Lower lobe of right lung (tissue), 2 donors: Measurements from ENCODE around the gene RETREG3. TPM values are rescaled to one million over a fixed set of nuclear protein-coding genes. Genes with fewer than 3 reads are reported as not detected.
A peak's percentile ranks its signal among the peaks of the same experiment; 100 is the strongest.

Experiments used
- ATAC-seq, 2 donors: fragments of 200-7000 bp; cut with Tn5 transposase; one replicate each; pipeline ENCODE4 v1.9.1; 2020 to 2022; ENCODE audit warnings: mild to moderate bottlenecking in 2 of 2, moderate library complexity in 2 of 2
- DNase-seq: peaks from one replicate; pipeline ENCODE4 v3.0.0-alpha.2; 2020
- H3K27ac ChIP-seq: fragments of 200-600 bp; one replicate; pipeline ENCODE4 v1.8.0; 2022
- H3K27me3 ChIP-seq: fragments of 200-600 bp; one replicate; pipeline ENCODE4 v1.8.0; 2022; ENCODE audit warnings: low read depth
- H3K36me3 ChIP-seq: fragments of 200-600 bp; one replicate; pipeline ENCODE4 v1.8.0; 2022; ENCODE audit warnings: mild to moderate bottlenecking
- H3K4me1 ChIP-seq: fragments of 200-600 bp; one replicate; pipeline ENCODE4 v1.8.0; 2022
- H3K4me3 ChIP-seq: fragments of 200-600 bp; one replicate; pipeline ENCODE4 v1.8.0; 2022; ENCODE audit warnings: mild to moderate bottlenecking
- H3K9me3 ChIP-seq: fragments of 200-600 bp; one replicate; pipeline ENCODE4 v1.8.0; 2022
- CTCF ChIP-seq: fragments of 200-600 bp; IDR thresholded peaks from one replicate; pipeline ENCODE4 v1.8.0; 2022; ENCODE audit warnings: antibody characterized with exemption, mild to moderate bottlenecking
- intact Hi-C: fragments of 100-400 bp; cut with DNase I; formaldehyde crosslinking; loops from one replicate; pipeline ENCODE4 v1.11.0; 2022
- total RNA-seq: library from RNA; stranded (reverse); fragmentation: NEBNext Ultra II Directional; extraction: Animal tissue kit (Norgen Biotek cat#: 25700); gene quantifications from one replicate; pipeline ENCODE4 v1.2.1, GENCODE V29; 2021
- donor health status: DM: no; HTN: yes; CAD: no; lungs with severe emphysema.

RETREG3 gene
- total RNA-seq, 1 donor from 2014 or later = 70.7 TPM

GRCh38 chr17:42537826-42538451, 71.2 kb downstream of the RETREG3 start:
- Histone ChIP-seq H3K36me3 (peaks cover 48% of the 10 kb centered on the region), H3K9me3 (no peaks in the 10 kb centered on the region), H3K27me3 (no peaks in the 10 kb centered on the region), H3K27ac (no peak overlapping the region), H3K4me3 (no peak overlapping the region), H3K4me1 (peaks cover 24% of the 10 kb centered on the region)
- intact Hi-C loops = no loop called here
- DNase-seq = no peak
- TF ChIP-seq CTCF = no peak
- no peak for ATAC-seq

- no peaks in the 10 kb centered on the region for H3K9me3 ChIP-seq
- ATAC-seq = peak in 1 of 2 donors; percentile 1
- H3K27ac ChIP-seq = peak overlapping the region; percentile 83
- H3K4me1 ChIP-seq = peaks cover 24% of the 10 kb centered on the region
- H3K27me3 ChIP-seq = no peaks in the 10 kb centered on the region
- DNase-seq = no peak
- TF ChIP-seq CTCF = no peak
- intact Hi-C loops = no loop called here
- peak overlapping the region; percentile 70 for H3K4me3 ChIP-seq
- peaks cover 42% of the 10 kb centered on the region for H3K36me3 ChIP-seq
Measured at GRCh38 chr17:42537156-42537805, 71.9 kb downstream of the RETREG3 start.

GRCh38 chr17:42536372-42537155, 72.6 kb downstream of the RETREG3 start:
- intact Hi-C loops = no loop called here
- Histone ChIP-seq H3K27me3 (no peaks in the 10 kb centered on the region), H3K4me1 (peaks cover 27% of the 10 kb centered on the region), H3K27ac (peak overlapping the region; percentile 83), H3K4me3 (peak overlapping the region; percentile 70), H3K9me3 (no peaks in the 10 kb centered on the region), H3K36me3 (peaks cover 35% of the 10 kb centered on the region)
- DNase-seq = peak; percentile 92
- TF ChIP-seq CTCF = no peak
- peak; percentile 81 to 87 for ATAC-seq

GRCh38 chr17:42536048-42536371, 73.2 kb downstream of the RETREG3 start, which contains the start of gene NAGLU:
Gene NAGLU, plus strand, starts transcription at chr17:42536241. Its CDS starts 32 bp downstream, at chr17:42536273.
- intact Hi-C loops = no loop called here
- ATAC-seq (peak; percentile 94 to 95), DNase-seq (peak; percentile 98)
- Histone ChIP-seq H3K27me3 (no peaks in the 10 kb centered on the region), H3K4me3 (peak within 1 kb of the TSS; percentile 70), H3K36me3 (peaks cover 29% of the 10 kb centered on the region), H3K4me1 (peaks cover 31% of the 10 kb centered on the region), H3K9me3 (no peaks in the 10 kb centered on the region), H3K27ac (peak within 1 kb of the TSS; percentile 83)
- TF ChIP-seq CTCF = no peak

GRCh38 chr17:42535155-42536047, 73.8 kb downstream of the RETREG3 start:
- ATAC-seq = peak in 1 of 2 donors; percentile 6
- no peak for TF ChIP-seq CTCF
- intact Hi-C loops = no loop called here
- Histone ChIP-seq H3K4me1 (peaks cover 37% of the 10 kb centered on the region), H3K27me3 (no peaks in the 10 kb centered on the region), H3K36me3 (peaks cover 24% of the 10 kb centered on the region), H3K9me3 (no peaks in the 10 kb centered on the region), H3K27ac (peak overlapping the region; percentile 83), H3K4me3 (peak overlapping the region; percentile 70)
- no peak for DNase-seq
